ENCODE data around the gene MAT2A. TPM values are rescaled to one million over a fixed set of nuclear protein-coding genes. Genes with fewer than 3 reads are reported as not detected.
A peak's percentile ranks its signal among the peaks of the same experiment; 100 is the strongest.

MAT2A gene
- polyA plus RNA-seq (304 to 353 TPM (median 304 TPM) in 3 replicates), polyA minus RNA-seq (103 to 407 TPM (median 336 TPM) in 3 replicates)
- 57.4 TPM for polyA plus RNA-seq (2011; ENCODE audit: low read depth)
- 94.8 and 181 TPM in 2 replicates for polyA plus RNA-seq (2011; cell fraction: cytosol; rRNA removed)
- 658 and 880 TPM in 2 replicates for polyA plus RNA-seq (2011; cell fraction: nucleus; rRNA removed)
- 173 and 177 TPM in 2 replicates for polyA plus RNA-seq (2012; ENCODE audit: low replicate concordance)
- polyA minus RNA-seq (2011; cell fraction: cytosol; rRNA and poly(A)+ RNA removed), result 279 TPM
- 276 and 293 TPM in 2 replicates for polyA minus RNA-seq (2011; cell fraction: nucleus; rRNA and poly(A)+ RNA removed)

DNA sequence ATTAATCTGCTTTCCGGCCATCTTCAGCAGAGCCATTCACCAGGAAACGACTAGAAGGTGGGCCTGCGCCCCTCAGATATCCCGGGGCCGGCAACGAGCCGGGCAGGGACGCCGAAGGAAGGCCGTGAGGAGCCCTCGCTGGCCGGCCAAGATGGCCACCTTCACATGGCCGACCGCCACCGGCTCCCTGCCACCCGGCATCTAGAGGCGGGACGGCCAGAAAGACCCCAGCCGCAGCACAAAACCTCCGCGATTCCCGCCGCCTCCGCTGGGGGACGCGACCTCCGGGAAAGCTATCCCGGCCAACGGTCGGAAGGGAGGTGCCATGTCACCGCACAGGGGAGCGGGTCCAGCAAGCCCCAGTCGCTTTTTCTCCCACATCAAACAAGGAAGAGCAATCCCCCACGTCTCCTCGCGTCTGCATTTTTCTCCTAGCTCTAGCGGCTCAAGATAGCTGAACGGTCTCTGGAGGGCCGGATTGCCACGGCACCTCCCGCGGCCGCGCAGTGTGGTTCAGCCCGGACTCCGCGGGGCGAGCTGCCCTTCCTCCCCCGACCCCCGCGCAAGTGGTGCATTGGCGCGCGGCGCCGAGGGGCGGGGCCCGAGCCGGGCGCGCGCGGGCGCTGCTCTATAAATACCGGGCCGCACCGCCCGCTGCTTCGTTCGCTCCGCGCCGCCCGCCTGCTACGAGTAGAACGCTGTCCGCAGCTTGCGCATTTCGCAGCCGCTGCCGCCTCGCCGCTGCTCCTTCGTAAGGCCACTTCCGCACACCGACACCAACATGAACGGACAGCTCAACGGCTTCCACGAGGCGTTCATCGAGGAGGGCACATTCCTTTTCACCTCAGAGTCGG lies at the start of gene MAT2A:
Gene MAT2A (plus strand): TSS at position 662 of the 854 bp plus-strand sequence. CDS start 120 bp downstream, at position 782.
- peaks cover 32% of the 10 kb centered on the region for H4K20me1 ChIP-seq (ENCODE audit: control insufficient read depth, extremely low read depth, insufficient read depth, low read length)
- peaks cover 2% of the 10 kb centered on the region for H3K9me1 ChIP-seq (ENCODE audit: control insufficient read depth, extremely low read depth, insufficient read depth, low read length)
- no peaks in the 10 kb centered on the region for H3K27me3 ChIP-seq (ENCODE audit: control insufficient read depth, extremely low read depth, insufficient read depth, low read length)
- dilution Hi-C loops (cut with MboI; ENCODE audit: extremely low pct_ligation_motif_present, low sequenced_read_pairs), result no loop called here
- H3K4me2 ChIP-seq (ENCODE audit: control insufficient read depth, extremely low read depth, insufficient read depth, low read depth, low read length), result peak within 1 kb of the TSS; percentile 98
- no peaks in the 10 kb centered on the region for H3K9me3 ChIP-seq (ENCODE audit: control insufficient read depth, low read depth, low read length)
- H3K4me3 ChIP-seq (ENCODE audit: control insufficient read depth in 2 of 3, extremely low read depth in 1 of 3, insufficient read depth in 2 of 3, low read depth in 1 of 3, low read length in 3 of 3), result peak within 1 kb of the TSS; percentile 75 to 97 (median 86)
- peak within 1 kb of the TSS; percentile 86 for H2AFZ ChIP-seq (ENCODE audit: control insufficient read depth, low read length)
- DNase-seq (ENCODE audit: low read depth, low spot score), result no peak
- peak within 1 kb of the TSS; percentile 100 for H3K9ac ChIP-seq (ENCODE audit: control insufficient read depth, extremely low read depth, insufficient read depth, low read length)
- peaks cover 11 to 38% of the 10 kb centered on the region in 2 experiments for H3K36me3 ChIP-seq (ENCODE audit: control insufficient read depth in 2 of 2, extremely low read depth in 1 of 2, insufficient read depth in 2 of 2, low read length in 2 of 2)
- H3K4me1 ChIP-seq (ENCODE audit: control insufficient read depth, extremely low read depth, insufficient read depth, low read length), result peaks cover 50% of the 10 kb centered on the region
- TF ChIP-seq EZH2 (IDR thresholded peaks at IDR 0.05; ENCODE audit: low read length), result no peak
- peak; percentile 55 to 72 (median 63) for TF ChIP-seq CTCF (optimal IDR thresholded peaks at IDR 0.05 in 1 of 3, IDR thresholded peaks at IDR 0.05 in 1 of 3, conservative IDR thresholded peaks at IDR 0.05 in 1 of 3; ENCODE audit: extremely low read depth in 1 of 3, insufficient read depth in 2 of 3, low read length in 3 of 3)
- peak within 1 kb of the TSS; percentile 98 for H3K27ac ChIP-seq (ENCODE audit: control insufficient read depth, insufficient read depth, low read length)
- peaks cover 55% of the 10 kb centered on the region for H3K79me2 ChIP-seq (ENCODE audit: control insufficient read depth, insufficient read depth, low read length)
- FAIRE-seq, result no peak

GRCh38 chr2:85490861-85491755 lies 47.9 kb upstream of the MAT2A start:
- Histone ChIP-seq H3K27me3 (ENCODE audit: control insufficient read depth, extremely low read depth, insufficient read depth, low read length) (no peaks in the 10 kb centered on the region), H2AFZ (ENCODE audit: control insufficient read depth, low read length) (no peak overlapping the region), H3K9me3 (ENCODE audit: control insufficient read depth, low read depth, low read length) (no peaks in the 10 kb centered on the region), H3K27ac (ENCODE audit: control insufficient read depth, insufficient read depth, low read length) (no peak overlapping the region), H3K4me1 (ENCODE audit: control insufficient read depth, extremely low read depth, insufficient read depth, low read length) (no peaks in the 10 kb centered on the region), H3K9ac (ENCODE audit: control insufficient read depth, extremely low read depth, insufficient read depth, low read length) (no peak overlapping the region), H3K9me1 (ENCODE audit: control insufficient read depth, extremely low read depth, insufficient read depth, low read length) (no peaks in the 10 kb centered on the region), H3K4me3 (ENCODE audit: control insufficient read depth in 2 of 3, extremely low read depth in 1 of 3, insufficient read depth in 2 of 3, low read depth in 1 of 3, low read length in 3 of 3) (no peak overlapping the region), H3K79me2 (ENCODE audit: control insufficient read depth, insufficient read depth, low read length) (no peaks in the 10 kb centered on the region), H4K20me1 (ENCODE audit: control insufficient read depth, extremely low read depth, insufficient read depth, low read length) (no peaks in the 10 kb centered on the region), H3K4me2 (ENCODE audit: control insufficient read depth, extremely low read depth, insufficient read depth, low read depth, low read length) (no peak overlapping the region), H3K36me3 (ENCODE audit: control insufficient read depth in 2 of 2, extremely low read depth in 1 of 2, insufficient read depth in 2 of 2, low read length in 2 of 2) (no peaks in the 10 kb centered on the region)
- DNase-seq (ENCODE audit: low read depth, low spot score) (no peak), FAIRE-seq (no peak)
- TF ChIP-seq CTCF (optimal IDR thresholded peaks at IDR 0.05 in 1 of 3, IDR thresholded peaks at IDR 0.05 in 1 of 3, conservative IDR thresholded peaks at IDR 0.05 in 1 of 3; ENCODE audit: extremely low read depth in 1 of 3, insufficient read depth in 2 of 3, low read length in 3 of 3), result no peak
- TF ChIP-seq EZH2 (IDR thresholded peaks at IDR 0.05; ENCODE audit: low read length), result no peak
- dilution Hi-C loops (cut with MboI; ENCODE audit: extremely low pct_ligation_motif_present, low sequenced_read_pairs), result no loop called here
